ENCODE data around the gene PON2. TPM values are rescaled to one million over a fixed set of nuclear protein-coding genes. Genes with fewer than 3 reads are reported as not detected.

The PON2 gene
- 10 to 100 TPM; 89.8 to 99.4 TPM for total RNA-seq

DNA sequence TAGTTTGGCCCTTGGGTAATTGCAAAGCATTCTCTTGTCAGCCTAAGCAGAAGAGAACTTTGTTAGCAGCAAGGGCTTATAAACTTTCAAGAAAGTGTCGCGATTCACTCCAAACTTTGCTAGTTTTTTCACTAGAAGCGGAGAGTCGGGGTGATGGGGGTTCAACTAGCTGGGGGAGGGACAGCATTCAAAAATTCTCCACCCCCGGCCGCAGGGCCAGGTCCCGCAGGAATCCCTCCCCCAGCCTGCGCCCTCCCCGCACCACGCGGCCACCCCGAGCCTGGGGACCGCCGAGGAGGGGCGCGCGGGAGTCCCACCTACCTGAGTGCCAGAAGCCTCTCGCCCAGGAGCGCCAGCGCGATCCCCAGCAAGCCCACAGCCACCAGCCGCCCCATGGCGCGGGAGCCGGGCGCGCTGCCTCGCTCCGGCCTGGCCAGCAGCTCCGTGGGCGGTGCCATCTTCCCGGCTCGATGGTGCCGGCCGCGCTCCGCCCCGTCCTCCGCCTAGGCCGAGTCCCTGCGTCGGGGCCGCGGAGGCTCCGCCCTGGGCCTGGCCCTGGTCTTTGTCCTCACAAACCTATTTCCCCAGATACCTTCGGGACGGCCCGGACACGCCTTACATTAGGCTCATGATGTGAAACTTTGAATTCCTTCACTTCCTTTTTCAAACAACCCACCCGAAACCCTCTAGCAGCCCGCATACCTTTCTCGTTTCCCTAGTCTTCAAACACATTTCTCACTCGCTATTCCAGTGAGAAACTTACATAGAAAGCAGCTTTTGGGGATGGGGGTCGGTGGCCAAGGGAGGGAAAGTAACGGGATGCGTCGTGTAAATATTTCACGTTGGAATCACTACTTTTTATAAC is at the start of gene PON2:
TSS of gene PON2 (minus strand) at position 472 of the 865 bp plus-strand sequence. CDS start at position 395, 77 bp downstream.
- TF ChIP-seq, protein P1, sequence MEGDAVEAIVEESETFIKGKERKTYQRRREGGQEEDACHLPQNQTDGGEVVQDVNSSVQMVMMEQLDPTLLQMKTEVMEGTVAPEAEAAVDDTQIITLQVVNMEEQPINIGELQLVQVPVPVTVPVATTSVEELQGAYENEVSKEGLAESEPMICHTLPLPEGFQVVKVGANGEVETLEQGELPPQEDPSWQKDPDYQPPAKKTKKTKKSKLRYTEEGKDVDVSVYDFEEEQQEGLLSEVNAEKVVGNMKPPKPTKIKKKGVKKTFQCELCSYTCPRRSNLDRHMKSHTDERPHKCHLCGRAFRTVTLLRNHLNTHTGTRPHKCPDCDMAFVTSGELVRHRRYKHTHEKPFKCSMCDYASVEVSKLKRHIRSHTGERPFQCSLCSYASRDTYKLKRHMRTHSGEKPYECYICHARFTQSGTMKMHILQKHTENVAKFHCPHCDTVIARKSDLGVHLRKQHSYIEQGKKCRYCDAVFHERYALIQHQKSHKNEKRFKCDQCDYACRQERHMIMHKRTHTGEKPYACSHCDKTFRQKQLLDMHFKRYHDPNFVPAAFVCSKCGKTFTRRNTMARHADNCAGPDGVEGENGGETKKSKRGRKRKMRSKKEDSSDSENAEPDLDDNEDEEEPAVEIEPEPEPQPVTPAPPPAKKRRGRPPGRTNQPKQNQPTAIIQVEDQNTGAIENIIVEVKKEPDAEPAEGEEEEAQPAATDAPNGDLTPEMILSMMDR (IDR thresholded peaks at IDR 0.05) = no peak
- intact Hi-C loops (cut with DNase I) = loop anchor here (5.0 kb wide), 1 partner anchor 37 kb away; the partner anchor contains the start of gene PON3
- H3K27ac ChIP-seq = peak within 1 kb of the TSS; percentile 77
- H3K36me3 ChIP-seq = no peaks in the 10 kb centered on the region
- peak within 1 kb of the TSS; percentile 70 for H3K4me3 ChIP-seq
- H3K4me1 ChIP-seq = no peaks in the 10 kb centered on the region
- H3K9ac ChIP-seq (ENCODE audit: low read depth in 2 of 2, low read length in 2 of 2) = peak within 1 kb of the TSS; percentile 85 to 95
- no peaks in the 10 kb centered on the region for H3K9me3 ChIP-seq
- DNase-seq = peak; percentile 88
- no peaks in the 10 kb centered on the region for H3K27me3 ChIP-seq

DNA sequence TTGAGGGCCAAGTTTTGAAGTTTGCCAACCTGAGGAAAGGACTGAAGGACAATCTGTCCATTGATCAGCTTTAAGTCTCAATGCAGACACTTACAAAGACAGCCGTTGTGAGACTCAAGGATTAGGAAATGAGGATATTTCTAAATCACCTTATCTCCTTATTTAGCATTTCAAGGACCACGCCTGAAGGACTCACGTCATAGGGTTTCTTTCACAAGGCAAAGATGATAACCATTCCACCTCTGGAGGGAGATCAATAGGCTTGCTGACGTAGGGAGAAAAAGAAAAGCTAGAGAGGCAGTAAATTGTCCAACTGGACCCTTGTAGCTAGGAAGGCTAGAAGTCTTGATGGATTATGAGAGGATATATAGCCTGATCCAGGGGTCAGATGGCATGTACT is 47.6 kb upstream of the PON2 start:
- Histone ChIP-seq H3K36me3 (no peaks in the 10 kb centered on the region), H3K4me1 (no peaks in the 10 kb centered on the region), H3K9me3 (no peaks in the 10 kb centered on the region), H3K27me3 (no peaks in the 10 kb centered on the region), H3K4me3 (no peak overlapping the region), H3K9ac (ENCODE audit: low read depth in 2 of 2, low read length in 2 of 2) (no peak overlapping the region), H3K27ac (no peak overlapping the region)
- intact Hi-C loops (cut with DNase I) = no loop called here
- no peak for DNase-seq
- TF ChIP-seq, protein P1 (IDR thresholded peaks at IDR 0.05) = no peak

DNA sequence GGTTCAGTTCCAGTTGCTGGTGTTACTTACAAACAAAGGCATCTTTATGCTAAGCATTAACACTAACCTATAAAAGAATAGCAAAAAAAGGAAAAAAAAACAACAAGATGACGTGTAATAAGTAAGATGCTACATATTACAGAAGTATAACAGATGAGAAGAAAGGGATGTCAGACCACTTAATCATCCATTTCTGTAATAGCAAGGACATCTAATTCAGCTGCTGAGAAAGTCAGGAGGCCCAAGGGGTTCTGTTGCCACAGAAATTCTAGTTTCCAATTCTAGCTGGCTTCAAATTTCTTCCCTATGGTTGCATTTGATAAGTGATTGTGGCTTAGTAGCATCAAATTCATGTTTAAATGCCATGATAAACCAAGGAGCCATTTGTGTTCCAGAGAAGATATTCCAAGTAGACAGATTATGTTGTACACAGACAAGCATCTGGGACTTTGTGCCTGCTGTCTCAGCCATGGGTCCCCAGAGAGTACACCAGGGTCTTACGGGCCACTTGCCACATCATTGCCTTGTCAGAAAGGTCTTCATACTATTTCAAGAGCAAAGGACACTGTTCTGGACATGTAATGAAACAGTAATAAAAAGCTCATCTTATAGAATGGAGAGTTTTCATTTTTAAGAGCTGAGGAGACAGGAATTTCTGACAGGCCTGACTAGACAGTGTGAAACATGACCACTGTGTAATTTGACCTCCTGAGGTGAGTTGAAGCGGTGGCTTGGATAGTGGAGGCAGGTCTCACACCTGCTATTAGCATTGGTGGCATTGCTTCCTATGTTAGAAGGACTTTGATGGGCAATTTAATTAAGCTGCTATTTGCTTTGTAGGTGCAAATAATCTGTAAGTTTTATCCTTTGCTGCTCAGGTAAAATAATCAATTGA is 46.7 kb upstream of the PON2 start:
- intact Hi-C loops (cut with DNase I) = no loop called here
- H3K4me1 ChIP-seq = no peaks in the 10 kb centered on the region
- H3K27me3 ChIP-seq = no peaks in the 10 kb centered on the region
- TF ChIP-seq, protein P1 (IDR thresholded peaks at IDR 0.05) = no peak
- DNase-seq = no peak
- H3K36me3 ChIP-seq = no peaks in the 10 kb centered on the region
- H3K27ac ChIP-seq = no peak overlapping the region
- no peak overlapping the region for H3K4me3 ChIP-seq
- H3K9me3 ChIP-seq = no peaks in the 10 kb centered on the region
- H3K9ac ChIP-seq (ENCODE audit: low read depth in 2 of 2, low read length in 2 of 2) = no peak overlapping the region

DNA sequence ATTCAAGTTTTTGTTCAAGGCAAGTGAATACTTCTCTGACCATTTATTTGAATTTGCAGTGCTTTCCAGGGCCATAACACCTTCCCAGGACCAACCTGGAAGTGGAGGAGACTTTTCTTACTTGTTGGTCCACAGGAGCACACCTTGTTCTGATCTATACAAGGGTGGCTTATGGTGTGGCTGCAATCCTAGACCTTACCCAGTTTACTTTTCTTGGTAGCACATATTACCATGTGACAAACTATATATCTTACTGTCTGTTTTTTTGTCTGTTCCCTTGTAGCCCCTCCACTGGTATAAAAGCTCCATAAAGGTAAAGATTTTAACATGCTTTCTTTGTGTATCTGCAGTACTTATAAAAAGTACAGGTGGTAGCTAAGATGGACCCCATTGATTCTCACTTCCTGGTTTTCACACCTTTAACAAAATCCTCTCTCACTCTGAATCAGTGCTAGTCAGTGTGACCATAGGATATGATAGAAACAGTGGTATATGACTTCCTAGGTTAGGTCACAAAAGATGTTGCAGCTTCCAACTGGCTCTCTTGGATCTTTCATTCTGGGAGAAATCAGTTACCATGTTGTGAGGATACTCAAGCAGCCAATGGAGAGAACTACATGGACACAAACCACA is 45.3 kb upstream of the PON2 start:
- no peak for DNase-seq
- H3K9me3 ChIP-seq = no peaks in the 10 kb centered on the region
- intact Hi-C loops (cut with DNase I) = loop anchor here (10.0 kb wide), 2 partner anchors 85 to 205 kb away; partner anchors contain the start of gene PON3
- no peaks in the 10 kb centered on the region for H3K27me3 ChIP-seq
- H3K4me3 ChIP-seq = no peak overlapping the region
- H3K4me1 ChIP-seq = no peaks in the 10 kb centered on the region
- no peak overlapping the region for H3K27ac ChIP-seq
- TF ChIP-seq, protein P1 (IDR thresholded peaks at IDR 0.05) = no peak
- no peaks in the 10 kb centered on the region for H3K36me3 ChIP-seq
- no peak overlapping the region for H3K9ac ChIP-seq (ENCODE audit: low read depth in 2 of 2, low read length in 2 of 2)

Measured in colonic mucosa (tissue), 4 donors.